ENCODE results near the gene TNNI3K. TPM values are rescaled to one million over a fixed set of nuclear protein-coding genes. Genes with fewer than 3 reads are reported as not detected.

Gene TNNI3K
- total and polyA plus RNA-seq, 2 of the 8 experiments (the other 6 are each of a cell fraction or from before 2014, with no cell fraction given), result 0.41 to 0.48 TPM

DNA sequence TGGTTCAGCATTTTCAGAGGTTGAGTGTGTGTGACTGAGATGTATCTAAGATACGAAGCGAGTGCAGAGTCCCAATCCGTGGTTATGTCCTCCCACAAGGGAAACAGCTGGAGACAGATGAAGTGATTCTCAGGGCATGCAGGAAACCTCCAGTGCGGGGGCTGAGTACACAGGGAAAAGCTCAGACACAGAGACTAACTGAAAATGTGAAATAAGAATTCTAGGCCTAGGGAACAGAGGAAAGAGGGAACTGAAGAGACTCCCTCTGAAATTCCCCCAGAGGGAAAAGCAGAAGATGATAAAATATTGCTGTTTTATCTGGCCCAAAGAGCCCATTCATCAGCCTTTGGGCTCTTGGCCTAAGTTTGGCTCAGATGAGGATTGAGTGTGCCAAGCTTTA, 160.4 kb downstream of the TNNI3K start (continued):
- TF ChIP-seq CHD7 (IDR thresholded peaks at IDR 0.05; ENCODE audit: insufficient replicate concordance, low read length) (no peak), SIX5 (IDR thresholded peaks at IDR 0.05; ENCODE audit: low read depth, low read length) (no peak), RAD21 (IDR thresholded peaks at IDR 0.05 in 1 of 2, conservative IDR thresholded peaks at IDR 0.05 in 1 of 2; ENCODE audit: low read depth in 2 of 2, low read length in 2 of 2) (no peak), CTBP2 (IDR thresholded peaks at IDR 0.05; ENCODE audit: borderline replicate concordance, insufficient read depth, insufficient read length, low read length) (no peak), SAP30 (IDR thresholded peaks at IDR 0.05; ENCODE audit: insufficient read depth, insufficient replicate concordance, low read length) (no peak), PHF8 (conservative IDR thresholded peaks at IDR 0.05; ENCODE audit: low read depth, low read length) (no peak), POLR2AphosphoS5 (IDR thresholded peaks at IDR 0.05; ENCODE audit: low read depth, low read length) (no peak)

Measured in H1 (cell line).